Measurements from ENCODE around the gene PPP2R3C.
"Not testable (repeated sequence)": the region's sequence is repeated elsewhere in the genome, so short reads cannot be mapped to it uniquely, and the experiment has no call there.

The PPP2R3C gene

GRCh38 chr14:35052637-35053036 is 69.2 kb downstream of the PPP2R3C start:
- no peak for DNase-seq (ENCODE audit: low read depth)

- DNase-seq (ENCODE audit: low read depth), result no peak
Measured at GRCh38 chr14:35051796-35052195, 70.0 kb downstream of the PPP2R3C start.

GRCh38 chr14:35050652-35051051 is 71.1 kb downstream of the PPP2R3C start:
- no peak for DNase-seq (ENCODE audit: low read depth)

GRCh38 chr14:35047976-35048513 is 73.7 kb downstream of the PPP2R3C start:
- no peak for DNase-seq (ENCODE audit: low read depth)

GRCh38 chr14:35046751-35047536 is 74.8 kb downstream of the PPP2R3C start:
- DNase-seq (ENCODE audit: low read depth), result no peak

- DNase-seq (ENCODE audit: low read depth), result peak; percentile 98
Measured at GRCh38 chr14:35046048-35046750, 75.6 kb downstream of the PPP2R3C start, which contains the start of gene FAM177A1. FAM177A1 (plus strand) TSS chr14:35046272; CDS start chr14:35046464, 192 bp downstream.

- DNase-seq (ENCODE audit: low read depth), result no peak
Measured at GRCh38 chr14:35045798-35046047, 76.1 kb downstream of the PPP2R3C start.

GRCh38 chr14:35044939-35045797 is 76.6 kb downstream of the PPP2R3C start:
- no peak for DNase-seq (ENCODE audit: low read depth)

- DNase-seq (ENCODE audit: low read depth), result no peak
Measured at GRCh38 chr14:35043046-35043445, 78.7 kb downstream of the PPP2R3C start.

- no peak for DNase-seq (ENCODE audit: low read depth)
Measured at GRCh38 chr14:35042632-35043031, 79.2 kb downstream of the PPP2R3C start.

- DNase-seq (ENCODE audit: low read depth), result not testable (repeated sequence)
Measured at GRCh38 chr14:35038312-35038711, 83.5 kb downstream of the PPP2R3C start.

All from stimulated activated CD8-positive, alpha-beta memory T cell treated with anti-CD3 and anti-CD28 coated beads, Interleukin-4, amount 100 ng/mL, for 24 hours (primary cell).